GM12891 (cell line): ENCODE results near the gene TFAP2B.

Experiments used
- DNase-seq: peaks from one replicate; pipeline ENCODE4 v3.0.0; 2011; ENCODE audit warnings: low spot score; ENCODE audit not compliant: insufficient read length
- FAIRE-seq: peaks from 2 replicates; lab custom pipeline; 2011; peaks lifted over from hg19 to GRCh38; lab: Jason Lieb, UNC
- PAX5 ChIP-seq: IDR thresholded peaks from 2 replicates; pipeline ENCODE4 v1.6.1; 2011; ENCODE audit warnings: low read length, moderate library complexity, mild to moderate bottlenecking; ENCODE audit not compliant: insufficient read depth, severe bottlenecking
- POLR2A ChIP-seq: IDR thresholded peaks from 2 replicates; pipeline ENCODE4 v1.6.1; 2011; ENCODE audit warnings: low read depth, low read length, control low read depth
- POLR2AphosphoS5 ChIP-seq: IDR thresholded peaks from 2 replicates; pipeline ENCODE4 v1.6.1; 2011; ENCODE audit warnings: low read depth, low read length, control low read depth
- POU2F2 ChIP-seq: IDR thresholded peaks from 2 replicates; pipeline ENCODE4 v1.6.1; 2011; ENCODE audit warnings: low read depth, mild to moderate bottlenecking, control low read depth, low read length, moderate library complexity
- SPI1 ChIP-seq: IDR thresholded peaks from 2 replicates; pipeline ENCODE4 v1.6.1; 2011; ENCODE audit warnings: low read depth, low read length, control low read depth
- TAF1 ChIP-seq: IDR thresholded peaks from 2 replicates; pipeline ENCODE4 v1.6.1; 2011; ENCODE audit warnings: low read depth, low read length, control low read depth

Gene TFAP2B

GRCh38 chr6:50823094-50823920, 4.6 kb downstream of the TFAP2B start:
- TF ChIP-seq POU2F2 (no peak), POLR2AphosphoS5 (no peak), TAF1 (no peak), PAX5 (no peak), POLR2A (no peak), SPI1 (no peak)
- FAIRE-seq (no peak), DNase-seq (no peak)

- no peak for FAIRE-seq
Observed at GRCh38 chr6:50824552-50824951, 5.9 kb downstream of the TFAP2B start.

GRCh38 chr6:50825375-50826036, 6.8 kb downstream of the TFAP2B start:
- FAIRE-seq = no peak
- TF ChIP-seq TAF1 = no peak
- no peak for TF ChIP-seq PAX5
- no peak for TF ChIP-seq POU2F2
- no peak for TF ChIP-seq POLR2A
- DNase-seq = no peak

More at GRCh38 chr6:50824552-50824951, 5.9 kb downstream of the TFAP2B start:
- DNase-seq = no peak
- TF ChIP-seq POLR2AphosphoS5 (no peak), SPI1 (no peak), POLR2A (no peak), POU2F2 (no peak), TAF1 (no peak), PAX5 (no peak)

GRCh38 chr6:50826037-50826761, 7.5 kb downstream of the TFAP2B start:
- FAIRE-seq (no peak), DNase-seq (no peak)
- TF ChIP-seq PAX5 = no peak
- no peak for TF ChIP-seq SPI1
- TF ChIP-seq POLR2A = no peak
- TF ChIP-seq TAF1 = no peak
- TF ChIP-seq POU2F2 = no peak
- no peak for TF ChIP-seq POLR2AphosphoS5

GRCh38 chr6:50826803-50827202, 8.1 kb downstream of the TFAP2B start:
- no peak for DNase-seq
- TF ChIP-seq POLR2AphosphoS5 = no peak
- TF ChIP-seq POU2F2 = no peak
- no peak for TF ChIP-seq POLR2A
- TF ChIP-seq PAX5 = no peak
- TF ChIP-seq SPI1 = no peak
- no peak for TF ChIP-seq TAF1
- FAIRE-seq = no peak

- TF ChIP-seq PAX5 (no peak), POU2F2 (no peak), TAF1 (no peak), SPI1 (no peak), POLR2A (no peak), POLR2AphosphoS5 (no peak)
- DNase-seq (no peak), FAIRE-seq (no peak)
Observed at GRCh38 chr6:50829049-50829448, 10.4 kb downstream of the TFAP2B start.

- DNase-seq = no peak
- no peak for FAIRE-seq
- no peak for TF ChIP-seq POU2F2
- no peak for TF ChIP-seq POLR2A
- no peak for TF ChIP-seq POLR2AphosphoS5
- TF ChIP-seq SPI1 = no peak
- no peak for TF ChIP-seq PAX5
Observed at GRCh38 chr6:50829898-50830444, 11.3 kb downstream of the TFAP2B start.

- DNase-seq (no peak), FAIRE-seq (no peak)
- TF ChIP-seq PAX5 (no peak), TAF1 (no peak), POU2F2 (no peak), POLR2AphosphoS5 (no peak), SPI1 (no peak), POLR2A (no peak)
Observed at GRCh38 chr6:50831186-50831585, 12.5 kb downstream of the TFAP2B start.

- no peak for TF ChIP-seq POLR2AphosphoS5
- TF ChIP-seq PAX5 = no peak
- TF ChIP-seq TAF1 = no peak
- TF ChIP-seq SPI1 = no peak
- TF ChIP-seq POU2F2 = no peak
- DNase-seq (no peak), FAIRE-seq (no peak)
Observed at GRCh38 chr6:50832912-50833311, 14.2 kb downstream of the TFAP2B start.
